K562 (cell line): ENCODE data around the gene TRIP6. TPM values are rescaled to one million over a fixed set of nuclear protein-coding genes. Genes with fewer than 3 reads are reported as not detected.
A peak's percentile ranks its signal among the peaks of the same experiment; 100 is the strongest.

Experiments used
- AFF1 ChIP-seq, 2 experiments: fragments of 450-650 bp; IDR thresholded peaks; 2 replicates each; pipeline ENCODE4 v1.6.1; 2018; ENCODE audit warnings: mild to moderate bottlenecking in 2 of 2, low read depth in 1 of 2; ENCODE audit not compliant: partially characterized antibody in 2 of 2
- BRD9 ChIP-seq: fragments of 450-650 bp; IDR thresholded peaks from 2 replicates; pipeline ENCODE4 v1.6.1; 2018; ENCODE audit warnings: low read depth; ENCODE audit not compliant: partially characterized antibody
- DMBX1 ChIP-seq: fragments of 250-450 bp; sonication (Bioruptor Pico); IDR thresholded peaks from 2 replicates; pipeline ENCODE4 v1.8.0; 2022; ENCODE audit warnings: inconsistent platforms, mild to moderate bottlenecking, moderate library complexity, borderline replicate concordance
- HDAC1 ChIP-seq, 2 experiments: fragments of 450-650 bp; IDR thresholded peaks; 2 replicates each; pipeline ENCODE4 v1.6.1; 2016 to 2017; ENCODE audit warnings: inconsistent platforms in 1 of 2, mild to moderate bottlenecking in 1 of 2, moderate library complexity in 1 of 2
- ILK ChIP-seq: fragments of 450-650 bp; IDR thresholded peaks from 2 replicates; pipeline ENCODE4 v1.6.1; 2016; ENCODE audit warnings: missing genetic modification characterization, low read depth, mild to moderate bottlenecking, missing compliant biosample characterization, moderate library complexity, borderline replicate concordance
- POLR2H ChIP-seq: IDR thresholded peaks from 2 replicates; pipeline ENCODE4 v1.6.1; 2016; ENCODE audit warnings: missing genetic modification characterization, low read depth, mild to moderate bottlenecking, control low read depth, missing compliant biosample characterization, moderate library complexity
- SAP30 ChIP-seq: fragments of 200-600 bp; sonication (generic); IDR thresholded peaks from 2 replicates; pipeline ENCODE4 v1.6.1; 2012; ENCODE audit warnings: borderline replicate concordance, low read depth, mild to moderate bottlenecking, moderate library complexity, low read length, control low read depth, inconsistent platforms; ENCODE audit not compliant: insufficient read depth, poor library complexity, severe bottlenecking
- SOX6 ChIP-seq: fragments of 450-650 bp; IDR thresholded peaks from 2 replicates; pipeline ENCODE4 v1.6.1; 2014; ENCODE audit warnings: mild to moderate bottlenecking
- SRSF1 ChIP-seq: fragments of 200-400 bp; formaldehyde crosslinking; IDR thresholded peaks from 2 replicates; pipeline ENCODE4 v1.6.1; 2017; ENCODE audit warnings: mild to moderate bottlenecking, low read depth, low read length, moderate library complexity
- TOE1 ChIP-seq, 2 experiments: fragments of 450-650 bp in 1 of 2; sonication (generic) in 1 of 2; formaldehyde crosslinking in 1 of 2; IDR thresholded peaks; 2 replicates each; pipeline versions ENCODE4 v1.7.1 to v1.8.0; 2016 to 2022; ENCODE audit warnings: borderline replicate concordance in 2 of 2, mild to moderate bottlenecking in 2 of 2, antibody characterized with exemption in 1 of 2, inconsistent platforms in 1 of 2, low read depth in 1 of 2, missing genetic modification reagents in 1 of 2, moderate library complexity in 1 of 2
- ZNF766 ChIP-seq: fragments of 200-800 bp; sonication (Bioruptor generic); conservative IDR thresholded peaks from 2 replicates; pipeline ENCODE4 v1.6.1; 2016; ENCODE audit warnings: missing genetic modification characterization, missing compliant biosample characterization
- polyA plus RNA-seq, 8 experiments: library from polyadenylated mRNA; depleted of rRNA in 4 of 8; stranded (reverse) in 5 of 8; unstranded in 3 of 8; fragments of >200 nt; fragmentation: Nextera tagmentation in 2 of 8; fragmentation: Illumina TruSeq in 1 of 8; extraction: Ambion mirVana in 2 of 8; extraction: Trizol in 1 of 8; gene quantifications; 2 replicates each; pipeline versions ENCODE4 v1.2.1 to v1.2.3, GENCODE V29; 2011 to 2014; ENCODE audit warnings: inconsistent platforms in 1 of 8, missing spikeins in 1 of 8
- total RNA-seq, 7 experiments: library from RNA; depleted of rRNA in 6 of 7; stranded (reverse); fragments of >200 nt in 6 of 7; fragmentation: Illumina TruSeq in 2 of 7; extraction: Trizol in 2 of 7; gene quantifications; 2 replicates each; pipeline versions ENCODE4 v1.2.1 to v1.2.3, GENCODE V29; 2011 to 2021; ENCODE audit warnings: low replicate concordance in 1 of 7
- TF ChIP-seq, protein P1 (sequence below): fragments of 200-800 bp; sonication (Bioruptor generic); IDR thresholded peaks from 2 replicates; pipeline ENCODE4 v1.6.1; 2017; ENCODE audit warnings: missing genetic modification characterization, missing compliant biosample characterization
- TF ChIP-seq, protein P2 (sequence below), 3 experiments: fragments of 200-800 bp in 1 of 3; fragments of 250-450 bp in 1 of 3; fragments of 450-650 bp in 1 of 3; sonication (Bioruptor Pico) in 1 of 3; sonication (Bioruptor generic) in 1 of 3; formaldehyde crosslinking in 1 of 3; IDR thresholded peaks; 2 replicates each; pipeline versions ENCODE4 v1.6.1 to v1.8.0; 2016 to 2022; ENCODE audit warnings: mild to moderate bottlenecking in 2 of 3, missing genetic modification characterization in 2 of 3, missing compliant biosample characterization in 1 of 3, moderate library complexity in 1 of 3

The TRIP6 gene
- total and polyA plus RNA-seq, 9 of the 15 experiments (the other 6 are each of a cell fraction or from before 2014, with no cell fraction given), result 5.9 to 141 (median 54.0) TPM

DNA sequence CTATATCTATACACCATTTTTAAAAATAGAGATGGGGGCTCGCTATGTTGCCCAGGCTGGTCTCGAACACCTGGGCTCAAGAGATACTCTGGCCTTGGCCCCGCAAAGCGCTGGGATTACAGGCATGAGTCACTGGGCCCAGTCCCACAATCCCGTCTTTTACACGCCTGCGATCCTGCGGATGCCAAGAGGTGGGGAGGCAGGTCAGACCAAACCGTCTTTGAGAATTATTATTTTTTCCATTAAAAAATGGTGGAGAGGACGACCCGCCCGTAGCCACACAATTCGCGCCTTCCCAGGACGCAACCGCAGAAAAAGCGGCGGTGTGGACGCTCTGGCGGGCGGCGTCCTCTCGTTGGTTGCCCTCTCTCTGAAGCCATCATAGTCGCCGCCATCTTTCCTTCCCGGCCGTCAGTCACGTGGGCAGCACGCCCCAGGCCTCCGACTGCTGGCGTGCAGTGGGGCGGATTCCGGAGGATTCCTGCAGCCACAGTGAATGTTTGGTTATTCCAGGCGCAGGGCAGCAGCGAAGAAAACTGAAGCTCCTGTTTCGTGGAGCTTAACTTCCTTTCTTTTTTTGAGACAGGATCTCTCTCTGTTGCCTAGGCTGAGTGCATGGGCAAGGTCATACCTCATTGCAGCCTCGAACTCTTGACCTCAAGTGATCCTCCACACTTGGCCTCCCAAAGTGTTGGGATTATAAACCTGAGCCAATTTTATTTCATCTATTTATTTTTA lies 29.9 kb upstream of the TRIP6 start (continued):
- TF ChIP-seq AFF1 (IDR thresholded peaks at IDR 0.05; ENCODE audit: low read depth in 1 of 2, partially characterized antibody in 2 of 2) (peak; percentile 35 to 38), DMBX1 (CRISPR knock-in tag) (0 out of 2 replicates have a peak, but pooled peaks have one; percentile 49), HDAC1 (IDR thresholded peaks at IDR 0.05) (peak in 1 of 2 experiments; percentile 59; a peak in 1 of 4 replicates), SRSF1 (no peak), SOX6 (peak; percentile 77), ILK (tag) (no peak), BRD9 (peak; percentile 72), SAP30 (no peak), TOE1 (IDR thresholded peaks at IDR 0.05; ENCODE audit: borderline replicate concordance) (peak; percentile 96), TOE1 (CRISPR knock-in tag; IDR thresholded peaks at IDR 0.05; ENCODE audit: borderline replicate concordance, low read depth) (no peak), ZNF766 (CRISPR knock-in tag) (peak; percentile 83), POLR2H (tag) (peak; percentile 85)
- TF ChIP-seq, protein P1, sequence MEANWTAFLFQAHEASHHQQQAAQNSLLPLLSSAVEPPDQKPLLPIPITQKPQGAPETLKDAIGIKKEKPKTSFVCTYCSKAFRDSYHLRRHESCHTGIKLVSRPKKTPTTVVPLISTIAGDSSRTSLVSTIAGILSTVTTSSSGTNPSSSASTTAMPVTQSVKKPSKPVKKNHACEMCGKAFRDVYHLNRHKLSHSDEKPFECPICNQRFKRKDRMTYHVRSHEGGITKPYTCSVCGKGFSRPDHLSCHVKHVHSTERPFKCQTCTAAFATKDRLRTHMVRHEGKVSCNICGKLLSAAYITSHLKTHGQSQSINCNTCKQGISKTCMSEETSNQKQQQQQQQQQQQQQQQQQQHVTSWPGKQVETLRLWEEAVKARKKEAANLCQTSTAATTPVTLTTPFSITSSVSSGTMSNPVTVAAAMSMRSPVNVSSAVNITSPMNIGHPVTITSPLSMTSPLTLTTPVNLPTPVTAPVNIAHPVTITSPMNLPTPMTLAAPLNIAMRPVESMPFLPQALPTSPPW (CRISPR knock-in tag), result peak; percentile 53; the same call in 1 of the 2 replicates
- TF ChIP-seq, protein P2, sequence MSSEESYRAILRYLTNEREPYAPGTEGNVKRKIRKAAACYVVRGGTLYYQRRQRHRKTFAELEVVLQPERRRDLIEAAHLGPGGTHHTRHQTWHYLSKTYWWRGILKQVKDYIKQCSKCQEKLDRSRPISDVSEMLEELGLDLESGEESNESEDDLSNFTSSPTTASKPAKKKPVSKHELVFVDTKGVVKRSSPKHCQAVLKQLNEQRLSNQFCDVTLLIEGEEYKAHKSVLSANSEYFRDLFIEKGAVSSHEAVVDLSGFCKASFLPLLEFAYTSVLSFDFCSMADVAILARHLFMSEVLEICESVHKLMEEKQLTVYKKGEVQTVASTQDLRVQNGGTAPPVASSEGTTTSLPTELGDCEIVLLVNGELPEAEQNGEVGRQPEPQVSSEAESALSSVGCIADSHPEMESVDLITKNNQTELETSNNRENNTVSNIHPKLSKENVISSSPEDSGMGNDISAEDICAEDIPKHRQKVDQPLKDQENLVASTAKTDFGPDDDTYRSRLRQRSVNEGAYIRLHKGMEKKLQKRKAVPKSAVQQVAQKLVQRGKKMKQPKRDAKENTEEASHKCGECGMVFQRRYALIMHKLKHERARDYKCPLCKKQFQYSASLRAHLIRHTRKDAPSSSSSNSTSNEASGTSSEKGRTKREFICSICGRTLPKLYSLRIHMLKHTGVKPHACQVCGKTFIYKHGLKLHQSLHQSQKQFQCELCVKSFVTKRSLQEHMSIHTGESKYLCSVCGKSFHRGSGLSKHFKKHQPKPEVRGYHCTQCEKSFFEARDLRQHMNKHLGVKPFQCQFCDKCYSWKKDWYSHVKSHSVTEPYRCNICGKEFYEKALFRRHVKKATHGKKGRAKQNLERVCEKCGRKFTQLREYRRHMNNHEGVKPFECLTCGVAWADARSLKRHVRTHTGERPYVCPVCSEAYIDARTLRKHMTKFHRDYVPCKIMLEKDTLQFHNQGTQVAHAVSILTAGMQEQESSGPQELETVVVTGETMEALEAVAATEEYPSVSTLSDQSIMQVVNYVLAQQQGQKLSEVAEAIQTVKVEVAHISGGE (CRISPR knock-in tag; IDR thresholded peaks at IDR 0.05), result peak in 1 of 3 experiments; percentile 66; a peak in 2 of 6 replicates
